ENCODE results near the gene LRP1.

DNA sequence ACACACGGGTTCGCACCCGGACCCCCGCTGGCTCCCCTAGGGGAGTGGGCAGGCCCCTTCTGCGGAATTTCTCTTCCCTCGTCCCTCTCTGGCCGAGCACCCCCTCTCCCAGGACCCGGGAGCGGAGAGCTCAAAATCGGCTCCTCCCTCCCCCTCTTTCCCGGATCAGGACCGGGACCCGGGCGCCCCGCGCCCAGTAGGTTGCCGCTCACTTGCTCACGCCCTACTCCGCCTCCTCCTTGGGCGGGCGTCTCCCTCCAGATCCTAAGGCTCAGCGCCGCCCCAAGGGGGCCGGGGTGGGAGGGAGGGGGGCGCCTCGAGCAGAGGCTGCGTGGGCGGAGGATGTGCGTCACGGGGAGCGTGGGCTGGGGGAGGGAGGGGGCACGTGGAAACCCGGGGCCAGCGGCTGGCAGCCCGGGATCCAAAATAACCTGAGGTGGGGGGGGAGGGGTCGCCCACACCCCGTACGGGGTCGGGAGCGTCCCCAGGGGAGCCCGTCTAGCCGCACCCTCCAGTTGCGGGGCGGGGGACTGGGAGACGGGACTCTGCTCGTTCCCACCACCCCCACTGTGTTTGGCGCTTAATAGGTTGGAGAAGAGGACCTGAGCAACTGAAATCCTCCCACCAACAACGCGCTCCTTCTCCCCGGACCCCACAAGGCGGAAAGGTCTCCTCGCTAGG, 41.1 kb upstream of the LRP1 start:
- TF ChIP-seq, protein P1, sequence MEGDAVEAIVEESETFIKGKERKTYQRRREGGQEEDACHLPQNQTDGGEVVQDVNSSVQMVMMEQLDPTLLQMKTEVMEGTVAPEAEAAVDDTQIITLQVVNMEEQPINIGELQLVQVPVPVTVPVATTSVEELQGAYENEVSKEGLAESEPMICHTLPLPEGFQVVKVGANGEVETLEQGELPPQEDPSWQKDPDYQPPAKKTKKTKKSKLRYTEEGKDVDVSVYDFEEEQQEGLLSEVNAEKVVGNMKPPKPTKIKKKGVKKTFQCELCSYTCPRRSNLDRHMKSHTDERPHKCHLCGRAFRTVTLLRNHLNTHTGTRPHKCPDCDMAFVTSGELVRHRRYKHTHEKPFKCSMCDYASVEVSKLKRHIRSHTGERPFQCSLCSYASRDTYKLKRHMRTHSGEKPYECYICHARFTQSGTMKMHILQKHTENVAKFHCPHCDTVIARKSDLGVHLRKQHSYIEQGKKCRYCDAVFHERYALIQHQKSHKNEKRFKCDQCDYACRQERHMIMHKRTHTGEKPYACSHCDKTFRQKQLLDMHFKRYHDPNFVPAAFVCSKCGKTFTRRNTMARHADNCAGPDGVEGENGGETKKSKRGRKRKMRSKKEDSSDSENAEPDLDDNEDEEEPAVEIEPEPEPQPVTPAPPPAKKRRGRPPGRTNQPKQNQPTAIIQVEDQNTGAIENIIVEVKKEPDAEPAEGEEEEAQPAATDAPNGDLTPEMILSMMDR (IDR thresholded peaks at IDR 0.05; ENCODE audit: poor library complexity), result no peak
- no peak for TF ChIP-seq EZH2 (IDR thresholded peaks at IDR 0.05; ENCODE audit: borderline replicate concordance)
